Measurements from ENCODE around the gene CACNA1C. TPM values are rescaled to one million over a fixed set of nuclear protein-coding genes. Genes with fewer than 3 reads are reported as not detected.

CACNA1C gene
- total and polyA plus RNA-seq, 2 of the 4 experiments (the other 2 are of a cell fraction), result 1.6 to 2.6 TPM

- no peak for TF ChIP-seq NFE2L2 (IDR thresholded peaks at IDR 0.05; ENCODE audit: low read depth, low read length)
- no peak for TF ChIP-seq RFX5 (IDR thresholded peaks at IDR 0.05; ENCODE audit: low read depth, low read length)
Measured at GRCh38 chr12:2248087-2248900, 195.5 kb downstream of the CACNA1C start (continued).

- Histone ChIP-seq H3K9me3 (ENCODE audit: control insufficient read depth, insufficient read depth, low read length) (no peaks in the 10 kb centered on the region), H2AK9ac (replicated peaks; ENCODE audit: low read depth, low read length, poor library complexity) (peak overlapping the region; percentile 77), H3K36me3 (ENCODE audit: control insufficient read depth, insufficient read depth, low read length) (no peaks in the 10 kb centered on the region), H2AFZ (replicated peaks; ENCODE audit: low read length, poor library complexity) (peak overlapping the region; percentile 86), H3K4me3 (ENCODE audit: insufficient read depth, low read depth, low read length) (no peak overlapping the region), H2BK5ac (ENCODE audit: low read depth, low read length, poor library complexity, severe bottlenecking) (peak overlapping the region; percentile 96), H2AK5ac (ENCODE audit: low read depth, low read length) (peak overlapping the region; percentile 99), H2BK20ac (ENCODE audit: low read depth, low read length) (peak overlapping the region; percentile 96), H2BK120ac (ENCODE audit: low read depth, low read length) (peak overlapping the region; percentile 96), H4K91ac (ENCODE audit: insufficient read depth, low read depth, low read length) (peak overlapping the region; percentile 97), H3K4me2 (ENCODE audit: low read depth, low read length) (no peak overlapping the region), H4K5ac (ENCODE audit: low read depth, low read length) (peak overlapping the region; percentile 25), H3K27ac (ENCODE audit: insufficient read depth, low read length) (peak overlapping the region; percentile 86), H4K8ac (ENCODE audit: low read depth in 2 of 2, low read length in 2 of 2) (peak overlapping the region; percentile 80 to 90), H2BK15ac (ENCODE audit: low read depth, low read length) (peak overlapping the region; percentile 96; the same call in 2 of the 3 replicates), H3K18ac (ENCODE audit: low read depth, low read length) (peak overlapping the region; percentile 85), H4K20me1 (ENCODE audit: insufficient read depth, low read length) (0 out of 2 replicates have a peak, but pooled peaks cover 3% of the 10 kb centered on the region), H3K27me3 (ENCODE audit: control insufficient read depth, insufficient read depth, low read length) (no peaks in the 10 kb centered on the region), H3K23ac (ENCODE audit: low read depth, low read length) (peak overlapping the region; percentile 72), H3K14ac (replicated peaks; ENCODE audit: low read depth, low read length) (peak overlapping the region; percentile 93), H3K9me1 (ENCODE audit: insufficient read depth, low read length) (peaks cover 44% of the 10 kb centered on the region), H3K4ac (ENCODE audit: low read depth, low read length) (peak overlapping the region; percentile 95), H3K79me1 (ENCODE audit: low read depth in 1 of 2, low read length in 2 of 2) (peaks cover 9 to 49% of the 10 kb centered on the region in 2 experiments; a peak in 3 of 4 replicates), H3K9ac (ENCODE audit: low read depth, low read length) (peak overlapping the region; percentile 34; the same call in 1 of the 2 replicates), H3K4me1 (ENCODE audit: control insufficient read depth, insufficient read depth, low read length) (peaks cover 52% of the 10 kb centered on the region), H3K56ac (ENCODE audit: extremely low read depth, insufficient read depth, low read length) (peak overlapping the region; percentile 84; the same call in 1 of the 2 replicates)
- WGBS, 2 experiments (ENCODE audit: extremely low coverage in 2 of 2, insufficient read length in 1 of 2), result no CpG with 5 or more reads among the region's 8 CpGs
- DNase-seq (peak; percentile 80), ATAC-seq (ENCODE audit: low read depth) (no peak)
- in situ Hi-C loops (cut with MboI; ENCODE audit: low sequenced_read_pairs), result no loop called here
- CTCF ChIA-PET, result no interaction called here
- dilution Hi-C loops (cut with HindIII; ENCODE audit: low sequenced_read_pairs, unreplicated experiment), result no loop called here
- intact Hi-C loops (cut with micrococcal nuclease), result loop anchor here (2.0 kb wide), 2 partner anchors 36 to 68 kb away; no protein-coding TSS in a partner anchor
- BruUV-seq (replicated peaks), result no TSS peak
- POLR2A ChIA-PET (ENCODE audit: unreplicated experiment), result no interaction called here
- TF ChIP-seq RAD21 (IDR thresholded peaks at IDR 0.05; ENCODE audit: low read length), result no peak
- no peak for TF ChIP-seq SMC3 (IDR thresholded peaks at IDR 0.05; ENCODE audit: low read depth, low read length)
- 0 out of 2 replicates have a peak, but pooled peaks have one; percentile 20 for TF ChIP-seq BHLHE40 (IDR thresholded peaks at IDR 0.05; ENCODE audit: low read depth, low read length)
- no peak for TF ChIP-seq MAZ (IDR thresholded peaks at IDR 0.05; ENCODE audit: borderline replicate concordance, low read depth, low read length)
- 0 out of 2 replicates have a peak, but pooled peaks have one; percentile 20 for TF ChIP-seq CEBPB (IDR thresholded peaks at IDR 0.05; ENCODE audit: low read depth, low read length)
- TF ChIP-seq ELK1 (IDR thresholded peaks at IDR 0.05; ENCODE audit: borderline replicate concordance, low read depth, low read length), result no peak
- TF ChIP-seq CTCF (conservative IDR thresholded peaks at IDR 0.05; ENCODE audit: low read depth, low read length), result no peak
- peak; percentile 89 for TF ChIP-seq RCOR1 (IDR thresholded peaks at IDR 0.05; ENCODE audit: insufficient replicate concordance, low read length)
- no peak for TF ChIP-seq RFX5 (IDR thresholded peaks at IDR 0.05; ENCODE audit: low read depth, low read length)
- TF ChIP-seq CHD1 (IDR thresholded peaks at IDR 0.05; ENCODE audit: low read depth, low read length), result 0 out of 2 replicates have a peak, but pooled peaks have one; percentile 42
- TF ChIP-seq FOS (IDR thresholded peaks at IDR 0.05; ENCODE audit: low read depth, low read length), result 0 out of 2 replicates have a peak, but pooled peaks have one; percentile 1
Measured at GRCh38 chr12:2248901-2249381, 196.2 kb downstream of the CACNA1C start.

Measured in IMR-90 (cell line).